ENCODE data around the gene NFIC.
"Not testable (repeated sequence)": the region's sequence is repeated elsewhere in the genome, so short reads cannot be mapped to it uniquely, and the experiment has no call there.

DNA sequence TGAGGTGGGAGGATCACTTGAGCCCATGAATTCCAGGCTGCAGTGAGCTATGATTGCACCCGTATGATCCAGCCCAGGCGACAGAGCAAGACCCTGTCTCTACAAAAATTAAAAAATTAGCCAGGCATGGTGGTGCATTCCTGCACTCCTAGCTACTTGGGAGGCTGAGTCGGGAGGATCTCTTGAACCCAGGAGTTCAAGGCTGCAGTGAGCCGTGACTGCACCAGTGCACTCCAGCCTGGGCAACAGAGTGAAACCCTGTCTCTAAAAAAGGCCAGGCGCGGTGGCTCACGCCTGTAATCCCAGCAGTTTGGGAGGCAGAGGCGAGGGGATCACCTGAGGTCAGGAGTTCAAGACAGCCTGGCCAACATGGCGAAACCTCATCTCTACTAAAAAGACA lies 23.4 kb upstream of the NFIC start:
- TF ChIP-seq, protein P1, sequence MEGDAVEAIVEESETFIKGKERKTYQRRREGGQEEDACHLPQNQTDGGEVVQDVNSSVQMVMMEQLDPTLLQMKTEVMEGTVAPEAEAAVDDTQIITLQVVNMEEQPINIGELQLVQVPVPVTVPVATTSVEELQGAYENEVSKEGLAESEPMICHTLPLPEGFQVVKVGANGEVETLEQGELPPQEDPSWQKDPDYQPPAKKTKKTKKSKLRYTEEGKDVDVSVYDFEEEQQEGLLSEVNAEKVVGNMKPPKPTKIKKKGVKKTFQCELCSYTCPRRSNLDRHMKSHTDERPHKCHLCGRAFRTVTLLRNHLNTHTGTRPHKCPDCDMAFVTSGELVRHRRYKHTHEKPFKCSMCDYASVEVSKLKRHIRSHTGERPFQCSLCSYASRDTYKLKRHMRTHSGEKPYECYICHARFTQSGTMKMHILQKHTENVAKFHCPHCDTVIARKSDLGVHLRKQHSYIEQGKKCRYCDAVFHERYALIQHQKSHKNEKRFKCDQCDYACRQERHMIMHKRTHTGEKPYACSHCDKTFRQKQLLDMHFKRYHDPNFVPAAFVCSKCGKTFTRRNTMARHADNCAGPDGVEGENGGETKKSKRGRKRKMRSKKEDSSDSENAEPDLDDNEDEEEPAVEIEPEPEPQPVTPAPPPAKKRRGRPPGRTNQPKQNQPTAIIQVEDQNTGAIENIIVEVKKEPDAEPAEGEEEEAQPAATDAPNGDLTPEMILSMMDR (IDR thresholded peaks at IDR 0.05), result not testable (repeated sequence)
- not testable (repeated sequence) for TF ChIP-seq POLR2A (IDR thresholded peaks at IDR 0.05; ENCODE audit: low read depth)
